CD4-positive, alpha-beta T cell treated with Interleukin-17A for 1 hour (primary cell): ENCODE results near the gene GRK6.
A peak's percentile ranks its signal among the peaks of the same experiment; 100 is the strongest.

Experiments used
- DNase-seq: peaks from one replicate; pipeline ENCODE4 v3.0.0-alpha.2; 2020

The GRK6 gene

GRCh38 chr5:177427211-177427822 lies 841 bp downstream of the GRK6 start:
- no peak for DNase-seq

GRCh38 chr5:177427919-177428573 lies 1.6 kb downstream of the GRK6 start:
- peak; percentile 38 for DNase-seq

- peak; percentile 13 for DNase-seq
Measured at GRCh38 chr5:177428574-177429217, 2.2 kb downstream of the GRK6 start.

- peak; percentile 91 for DNase-seq
Measured at GRCh38 chr5:177429248-177430040, 3.0 kb downstream of the GRK6 start.

- DNase-seq = peak; percentile 12
Measured at GRCh38 chr5:177430140-177430951, 3.9 kb downstream of the GRK6 start.

GRCh38 chr5:177430972-177431316 lies 4.5 kb downstream of the GRK6 start:
- no peak for DNase-seq

- peak; percentile 85 for DNase-seq
Measured at GRCh38 chr5:177431317-177432142, 5.1 kb downstream of the GRK6 start.

GRCh38 chr5:177432143-177432838 lies 5.8 kb downstream of the GRK6 start:
- no peak for DNase-seq

GRCh38 chr5:177432839-177433657 lies 6.6 kb downstream of the GRK6 start:
- DNase-seq = no peak

- DNase-seq = no peak
Measured at GRCh38 chr5:177433658-177434217, 7.3 kb downstream of the GRK6 start.

GRCh38 chr5:177434437-177434836 lies 8.0 kb downstream of the GRK6 start:
- DNase-seq = peak; percentile 60

- DNase-seq = no peak
Measured at GRCh38 chr5:177434942-177435738, 8.7 kb downstream of the GRK6 start.

GRCh38 chr5:177435847-177436536 lies 9.5 kb downstream of the GRK6 start:
- no peak for DNase-seq

- no peak for DNase-seq
Measured at GRCh38 chr5:177437623-177438022, 11.1 kb downstream of the GRK6 start.

GRCh38 chr5:177438468-177438867 lies 12.0 kb downstream of the GRK6 start:
- no peak for DNase-seq

- DNase-seq = no peak
Measured at GRCh38 chr5:177439518-177440053, 13.1 kb downstream of the GRK6 start.

GRCh38 chr5:177440211-177440989 lies 13.9 kb downstream of the GRK6 start:
- peak; percentile 80 for DNase-seq
